HG03135 (cell line): Measurements from ENCODE around the gene NXPH3.
"Not testable (repeated sequence)": the region's sequence is repeated elsewhere in the genome, so short reads cannot be mapped to it uniquely, and the experiment has no call there.

ENCODE experiments used
- ATAC-seq: cut with Tn5 transposase; IDR thresholded peaks from one replicate; pipeline ENCODE4 v1.9.1; 2021; ENCODE audit warnings: mild to moderate bottlenecking, moderate library complexity; ENCODE audit not compliant: unreplicated experiment

NXPH3 gene

DNA sequence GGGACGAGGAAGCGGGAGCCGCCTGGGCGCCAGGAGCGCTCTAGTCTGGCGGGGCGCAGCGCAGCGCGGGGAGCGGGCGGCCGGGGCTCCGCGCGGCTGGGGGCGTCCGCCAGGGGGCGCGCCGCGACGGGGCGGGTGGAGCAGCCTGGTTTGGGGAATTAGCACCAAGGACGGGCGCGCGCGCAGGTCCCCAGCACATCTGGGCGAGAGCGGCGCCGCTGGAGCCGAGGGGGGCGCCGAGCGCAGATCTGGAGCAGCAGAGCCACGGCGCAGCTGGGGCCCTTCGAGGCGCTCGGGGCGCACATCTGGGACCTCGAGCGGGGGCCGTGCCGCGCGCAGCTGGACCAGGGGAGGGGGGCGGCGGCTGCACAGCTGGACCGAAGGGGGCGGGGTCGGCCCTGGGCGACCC, at the start of gene NXPH3:
NXPH3 (plus strand) TSS at position 193 of the 409 bp plus-strand sequence. CDS start 349 bp downstream, outside the sequence.
- ATAC-seq, result no peak

DNA sequence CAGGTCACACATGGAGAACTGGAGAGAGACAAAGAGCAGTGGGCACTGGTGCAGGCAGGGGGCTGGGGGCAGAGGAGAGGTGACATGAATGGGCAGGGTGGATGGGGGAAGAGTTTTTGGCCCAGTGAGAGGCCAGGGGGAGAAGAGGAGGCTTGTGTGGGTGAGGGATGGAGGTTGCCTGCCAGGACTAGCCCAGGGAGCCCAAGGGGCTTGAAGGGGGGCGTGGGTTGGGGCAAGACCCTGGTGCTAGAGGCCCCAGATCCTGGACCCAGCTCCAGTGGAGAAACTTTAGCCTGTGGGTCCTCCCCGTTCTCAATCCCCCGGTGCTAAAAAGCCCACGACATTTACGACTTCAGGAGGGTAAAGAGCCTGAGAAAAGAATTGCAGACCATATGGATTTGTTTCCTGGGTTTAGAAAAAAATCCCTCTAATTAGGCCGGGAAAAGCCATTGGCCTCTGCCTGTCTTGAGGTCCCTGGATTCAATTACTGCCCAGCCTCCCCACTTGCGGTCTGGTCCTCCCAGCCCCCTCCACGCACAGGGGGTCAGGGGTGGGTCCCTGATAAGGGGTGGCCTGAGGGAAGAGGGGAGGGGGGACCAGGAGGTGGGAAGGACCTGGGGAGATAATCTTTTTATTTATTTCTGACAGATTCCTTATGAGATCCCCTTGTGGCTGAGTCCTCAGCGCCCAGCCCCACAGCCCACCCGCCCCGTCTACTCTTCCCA, 47.6 kb upstream of the NXPH3 start:
- ATAC-seq, result no peak

DNA sequence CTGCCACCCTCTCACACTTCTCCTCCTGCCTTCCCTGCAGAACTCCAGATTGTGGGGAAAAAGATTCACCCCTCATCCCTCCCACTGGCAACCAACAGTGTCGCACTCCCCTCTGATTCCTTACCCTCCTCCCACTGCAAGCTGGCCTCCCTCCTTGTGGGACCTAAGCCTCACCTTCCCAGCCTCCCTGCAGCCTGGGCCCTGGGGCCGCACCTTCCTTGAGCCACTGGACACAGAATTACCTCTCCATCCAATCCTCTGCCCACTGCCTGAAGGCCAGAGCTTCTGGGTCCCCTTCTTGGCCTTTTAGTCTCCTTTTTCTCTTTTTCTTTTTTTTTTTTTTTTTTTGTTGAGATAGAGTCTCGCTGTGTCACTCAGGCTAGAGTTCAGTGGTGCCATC, 46.7 kb upstream of the NXPH3 start:
- no peak for ATAC-seq

DNA sequence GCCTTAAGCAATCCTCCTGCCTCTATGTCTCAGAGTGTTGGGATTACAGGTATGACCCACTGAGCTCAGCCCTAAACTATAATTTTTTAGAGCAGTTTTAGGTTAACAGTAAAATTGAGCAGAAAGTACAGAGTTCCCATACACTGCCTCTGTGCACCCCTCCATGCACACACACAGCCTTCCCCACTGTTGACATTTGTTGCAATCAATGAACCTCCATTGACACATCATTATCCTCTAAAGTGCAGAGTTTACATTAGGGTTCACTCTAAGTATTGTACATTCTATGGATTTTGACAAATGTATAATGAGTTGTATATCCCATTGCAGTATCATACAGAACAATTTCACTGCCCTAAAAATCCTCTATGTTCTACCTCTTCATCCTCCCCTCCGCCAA, 45.6 kb upstream of the NXPH3 start:
- ATAC-seq, result no peak

DNA sequence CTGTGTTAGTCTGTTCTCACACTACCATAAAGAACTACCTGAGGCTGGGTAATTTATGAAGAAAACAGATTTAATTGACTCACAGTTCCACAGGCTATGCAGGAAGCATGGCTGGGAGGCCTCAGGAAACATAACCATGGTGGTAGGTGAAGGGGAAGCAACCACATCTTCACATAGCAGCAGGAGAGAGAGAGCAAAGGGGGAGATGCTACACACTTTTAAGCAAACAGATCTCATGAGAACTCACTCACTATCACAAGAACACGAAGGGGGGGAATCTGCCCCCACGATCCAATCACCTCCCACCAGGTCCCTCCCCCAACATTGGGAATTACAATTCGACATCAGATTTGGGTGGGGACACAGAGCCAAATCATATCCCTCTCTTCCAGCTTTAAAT, 31.8 kb upstream of the NXPH3 start:
- no peak for ATAC-seq

DNA sequence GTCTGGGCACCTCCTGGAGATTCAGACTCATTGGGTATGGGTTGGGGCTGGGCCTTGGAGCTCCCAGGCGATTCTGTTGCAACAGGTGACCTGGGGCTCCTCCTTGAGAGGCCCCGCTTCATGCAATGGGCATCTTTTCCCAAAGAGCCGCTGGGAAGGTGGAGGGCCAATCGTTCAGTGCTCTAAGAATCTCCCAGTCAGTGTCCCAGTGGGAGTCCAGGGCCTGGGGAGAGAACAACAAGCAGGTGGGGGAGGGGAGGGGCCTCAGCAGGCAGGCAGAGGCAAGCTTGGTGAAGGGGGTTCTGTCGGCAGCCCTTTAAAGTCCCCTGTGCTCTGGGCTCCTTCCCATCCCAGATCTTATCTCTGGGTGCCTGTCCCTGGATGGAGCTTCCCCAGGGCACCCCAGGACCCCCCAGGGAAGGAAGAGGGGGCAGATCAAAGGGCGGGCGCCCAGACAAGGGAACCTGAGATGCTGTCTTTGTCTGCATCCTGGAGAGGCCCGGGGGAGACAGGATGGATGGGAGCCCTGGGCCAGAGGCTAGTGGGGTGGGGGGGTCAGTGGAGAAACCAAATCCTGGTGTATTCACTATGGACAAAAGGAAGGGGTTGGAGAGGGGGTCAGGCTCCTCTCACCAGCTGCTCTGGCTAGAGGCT, 30.5 kb upstream of the NXPH3 start:
- no peak for ATAC-seq

DNA sequence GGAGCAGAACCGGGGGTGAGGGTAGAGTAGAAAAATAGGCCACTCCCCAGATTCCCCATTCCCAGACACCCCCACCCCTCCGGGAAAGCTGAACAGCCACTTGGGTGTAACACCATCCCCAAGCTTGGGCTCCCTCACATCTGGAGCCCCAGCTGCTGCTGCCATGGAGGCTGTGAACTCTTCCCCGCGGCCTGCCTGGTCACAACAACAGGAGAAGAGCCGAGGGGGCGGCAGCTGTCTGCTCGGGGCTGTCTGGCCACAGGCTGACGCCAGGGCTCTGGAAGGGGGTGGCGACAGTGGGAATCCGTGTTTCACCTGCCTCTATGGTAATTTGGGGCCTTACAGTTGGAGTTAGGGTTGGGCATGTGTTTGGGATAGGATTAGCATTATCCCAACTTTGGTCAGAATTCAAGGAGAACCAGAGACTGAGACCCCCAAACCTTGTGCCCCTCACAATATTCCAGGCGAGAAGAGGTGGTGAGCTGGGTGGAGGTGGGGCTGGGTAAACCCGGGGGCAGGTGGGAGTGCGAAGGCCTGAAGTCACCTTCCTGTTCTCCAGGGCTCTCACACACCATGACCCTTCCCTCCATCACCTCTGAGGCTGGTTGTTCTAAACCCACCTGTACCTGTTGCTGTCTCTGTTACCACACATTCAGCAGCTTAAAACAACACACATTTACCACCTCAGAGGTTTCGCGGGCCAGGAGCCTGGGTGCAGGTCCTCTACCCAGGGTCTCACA, 29.7 kb upstream of the NXPH3 start:
- no peak for ATAC-seq

DNA sequence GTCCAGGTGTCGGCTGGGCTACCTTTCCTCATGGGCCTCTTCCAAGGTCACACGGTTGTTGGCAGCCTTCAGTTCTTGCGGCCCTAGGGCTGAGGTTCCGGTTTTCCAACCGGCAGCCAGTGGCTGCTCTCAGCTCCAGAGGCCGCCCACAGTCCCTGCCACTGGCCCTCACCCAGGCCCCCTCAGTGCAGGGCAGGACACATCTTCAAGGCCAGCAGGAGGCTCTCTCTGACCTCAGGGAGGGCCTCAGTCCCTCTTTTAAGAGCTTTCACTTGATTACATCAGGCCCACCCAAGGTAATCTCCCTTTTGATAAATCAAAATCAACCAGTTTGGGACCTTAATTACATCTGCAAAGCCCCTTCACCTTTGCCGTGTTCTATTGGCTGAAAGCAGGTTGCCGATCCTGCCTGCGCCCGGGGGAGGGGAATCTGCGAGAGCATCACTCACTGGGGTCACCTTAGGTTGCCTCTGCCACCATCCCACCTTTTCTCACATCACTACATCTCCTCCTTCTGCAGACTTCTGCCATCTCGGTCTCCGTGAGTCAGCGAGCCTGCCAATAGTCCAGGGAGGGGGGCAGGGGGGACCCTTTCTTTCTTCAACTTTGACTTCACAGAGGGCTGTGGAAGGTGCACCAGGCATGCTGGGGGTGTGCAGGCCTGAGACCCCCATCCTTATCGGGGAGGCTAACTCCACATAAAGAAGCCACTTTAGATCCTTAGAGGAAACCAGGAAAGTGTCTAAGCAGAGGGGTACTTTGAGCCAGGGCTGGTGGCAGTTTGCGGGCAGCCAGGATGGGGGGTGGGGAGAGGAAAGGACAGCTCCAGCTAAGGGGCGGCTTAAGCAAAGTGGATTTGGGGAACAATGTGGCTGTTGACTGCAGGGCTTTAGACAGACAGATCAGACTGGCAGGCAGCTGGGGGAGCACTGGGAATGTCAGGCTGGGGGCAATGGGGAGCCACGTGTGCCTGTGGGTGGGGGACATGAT, 28.8 kb upstream of the NXPH3 start:
- ATAC-seq, result no peak

DNA sequence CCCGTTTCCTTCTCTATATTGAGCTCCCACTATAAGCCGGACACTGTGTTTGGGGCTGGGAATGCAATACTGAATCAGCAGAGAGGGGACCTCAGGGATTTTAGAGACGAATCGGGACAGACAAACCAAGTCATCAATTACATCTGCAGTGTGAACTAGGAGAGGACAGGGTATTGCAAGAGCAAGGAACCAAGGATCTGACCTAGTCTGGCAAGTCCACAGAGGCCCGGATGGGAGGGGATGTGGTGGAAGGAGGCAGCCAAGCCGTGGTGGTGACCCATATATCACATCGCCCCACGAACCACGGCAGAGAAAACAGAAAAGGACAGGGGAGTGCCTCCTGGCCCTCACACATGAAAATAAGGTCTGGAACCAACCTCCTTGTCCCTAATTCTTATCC, 28.1 kb upstream of the NXPH3 start:
- no peak for ATAC-seq

DNA sequence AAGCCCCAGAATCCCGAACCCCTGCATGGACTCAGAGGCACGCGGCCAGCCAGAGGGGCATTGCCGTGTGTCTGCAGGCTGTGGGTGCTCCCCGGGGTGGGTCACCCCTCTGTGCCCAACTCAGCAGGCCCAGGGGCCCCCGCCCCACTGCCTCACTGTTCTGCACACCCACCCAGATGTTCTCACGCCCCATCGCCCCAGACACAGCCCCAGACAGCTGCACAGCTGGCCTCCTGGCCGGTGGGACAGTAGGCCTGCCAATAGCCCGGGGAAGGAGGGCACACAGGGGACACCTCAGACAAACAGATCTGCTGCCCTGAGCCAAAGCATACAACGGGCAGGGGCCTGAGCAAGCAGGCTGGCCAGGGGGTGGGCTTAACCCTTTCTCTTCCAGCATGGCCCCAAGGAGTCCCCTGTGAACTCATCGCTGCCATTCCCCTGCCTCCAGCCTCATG, 27.6 kb upstream of the NXPH3 start:
- no peak for ATAC-seq

DNA sequence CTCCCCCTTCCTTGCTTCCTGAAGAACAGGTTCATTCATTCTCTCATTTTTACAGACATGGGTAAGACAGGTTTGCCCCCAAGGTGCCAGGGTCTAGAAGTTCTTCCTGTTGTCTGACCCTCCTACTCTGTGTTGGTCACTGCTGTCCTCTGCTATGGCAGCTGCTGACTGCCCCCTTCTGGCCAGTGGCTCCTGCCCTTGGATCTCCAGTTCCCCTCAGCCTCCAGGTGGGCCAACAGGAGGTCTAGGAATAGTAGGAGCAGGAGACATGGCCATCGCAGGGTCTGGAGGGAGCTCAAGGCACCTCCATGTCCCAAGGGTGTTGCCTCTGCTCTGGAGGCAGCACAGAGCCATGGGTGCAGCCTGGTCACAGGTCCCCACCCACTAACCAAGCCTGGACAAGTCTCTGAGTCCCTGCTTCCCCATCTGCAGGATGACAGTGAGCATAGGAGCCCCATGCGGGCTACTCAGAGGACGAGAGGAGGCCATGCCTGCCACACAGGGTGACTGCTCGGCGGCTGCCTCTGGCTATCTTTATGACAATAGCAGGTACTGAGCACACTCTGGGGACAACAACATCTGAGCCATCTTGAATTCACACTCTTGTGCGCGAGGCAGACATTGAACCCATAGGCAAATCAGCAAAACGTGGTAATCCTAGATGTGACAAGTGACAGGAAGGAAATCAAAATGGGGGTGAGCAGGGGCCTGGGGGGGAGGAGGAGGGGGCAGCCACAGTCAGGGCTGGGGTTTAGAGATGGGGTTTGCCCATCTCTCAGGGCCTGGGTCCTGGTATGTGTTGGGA, 27.0 kb upstream of the NXPH3 start:
- no peak for ATAC-seq

DNA sequence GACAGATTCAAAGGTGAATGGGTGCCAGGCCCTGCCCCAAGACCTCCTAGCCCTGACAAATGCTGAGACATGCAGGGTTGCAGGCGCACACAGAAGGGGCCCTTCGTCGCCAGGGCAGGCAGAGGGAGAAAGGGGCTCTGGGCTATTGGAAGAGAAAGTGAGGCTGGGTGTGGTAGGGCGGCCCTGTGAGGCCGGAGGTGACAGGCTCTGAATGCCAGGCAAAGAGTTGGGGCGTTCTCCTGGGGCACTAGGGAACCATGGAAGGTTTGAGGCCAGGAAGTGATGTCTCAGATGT, 26.4 kb upstream of the NXPH3 start:
- no peak for ATAC-seq

DNA sequence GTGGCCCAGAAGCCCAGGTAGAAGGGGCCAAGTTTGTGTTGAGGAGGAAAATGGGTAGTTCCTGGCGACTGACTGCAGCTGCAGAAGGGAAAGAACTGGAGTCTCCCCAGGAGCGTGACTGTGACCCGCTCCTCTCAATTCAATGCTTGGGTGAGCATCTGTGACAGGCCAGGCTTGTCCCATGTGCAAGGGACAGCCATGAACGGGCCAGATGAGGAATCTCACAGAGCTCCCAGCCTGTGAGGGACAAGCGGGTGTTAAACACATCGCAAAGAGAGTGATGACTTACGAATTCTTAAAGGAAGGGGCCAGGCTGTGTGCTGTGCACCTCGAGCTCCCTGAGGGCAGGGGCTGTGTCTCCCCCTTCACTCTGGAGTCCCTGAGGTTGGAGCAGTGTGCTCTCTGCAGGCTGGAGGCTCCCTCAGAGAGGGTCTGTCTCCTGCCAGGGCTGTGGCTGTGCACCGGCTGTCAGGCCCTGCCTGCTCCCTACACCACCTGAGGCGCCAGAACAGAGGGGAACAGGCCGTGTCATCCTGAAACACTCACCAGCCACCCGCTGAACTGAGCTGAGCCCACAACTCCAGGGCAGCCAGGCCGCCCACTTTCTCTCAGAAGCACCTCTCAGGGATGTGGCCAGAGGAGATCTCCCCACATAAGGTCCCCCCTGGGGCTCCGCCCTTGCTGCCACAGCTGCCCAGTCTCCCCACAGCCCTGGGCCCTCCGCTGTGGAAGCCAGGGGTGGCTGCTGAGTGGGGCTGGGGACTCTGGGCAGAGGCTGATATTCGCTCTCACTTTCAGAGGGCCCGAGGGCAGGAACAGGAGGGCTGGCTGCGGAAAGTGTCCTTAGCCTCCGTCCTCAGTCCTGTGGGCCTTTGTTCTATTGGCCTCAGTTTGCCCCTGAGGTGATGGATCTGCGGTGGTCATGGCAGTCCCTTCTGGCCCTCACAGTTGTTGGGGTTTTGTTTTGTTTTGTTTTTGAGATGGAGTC, 25.7 kb upstream of the NXPH3 start:
- ATAC-seq, result no peak

DNA sequence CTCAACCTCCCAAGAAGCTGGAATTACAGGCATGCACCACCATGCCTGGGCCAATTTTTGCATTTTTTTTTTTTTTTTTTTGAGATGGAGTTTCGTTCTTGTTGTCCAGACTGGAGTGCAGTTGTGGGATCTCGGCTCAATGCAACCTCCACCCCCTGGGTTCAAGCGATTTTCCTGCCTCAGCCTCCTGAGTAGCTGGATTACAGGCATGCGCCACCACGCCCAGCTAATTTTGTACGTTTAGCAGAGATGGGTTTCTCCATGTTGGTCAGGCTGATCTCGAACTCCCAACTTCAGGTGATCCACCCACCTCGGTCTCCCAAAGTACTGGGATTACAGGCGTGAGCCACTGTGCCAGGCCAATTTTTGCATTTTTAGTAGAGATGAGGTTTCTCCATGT, 24.9 kb upstream of the NXPH3 start:
- ATAC-seq, result not testable (repeated sequence)

DNA sequence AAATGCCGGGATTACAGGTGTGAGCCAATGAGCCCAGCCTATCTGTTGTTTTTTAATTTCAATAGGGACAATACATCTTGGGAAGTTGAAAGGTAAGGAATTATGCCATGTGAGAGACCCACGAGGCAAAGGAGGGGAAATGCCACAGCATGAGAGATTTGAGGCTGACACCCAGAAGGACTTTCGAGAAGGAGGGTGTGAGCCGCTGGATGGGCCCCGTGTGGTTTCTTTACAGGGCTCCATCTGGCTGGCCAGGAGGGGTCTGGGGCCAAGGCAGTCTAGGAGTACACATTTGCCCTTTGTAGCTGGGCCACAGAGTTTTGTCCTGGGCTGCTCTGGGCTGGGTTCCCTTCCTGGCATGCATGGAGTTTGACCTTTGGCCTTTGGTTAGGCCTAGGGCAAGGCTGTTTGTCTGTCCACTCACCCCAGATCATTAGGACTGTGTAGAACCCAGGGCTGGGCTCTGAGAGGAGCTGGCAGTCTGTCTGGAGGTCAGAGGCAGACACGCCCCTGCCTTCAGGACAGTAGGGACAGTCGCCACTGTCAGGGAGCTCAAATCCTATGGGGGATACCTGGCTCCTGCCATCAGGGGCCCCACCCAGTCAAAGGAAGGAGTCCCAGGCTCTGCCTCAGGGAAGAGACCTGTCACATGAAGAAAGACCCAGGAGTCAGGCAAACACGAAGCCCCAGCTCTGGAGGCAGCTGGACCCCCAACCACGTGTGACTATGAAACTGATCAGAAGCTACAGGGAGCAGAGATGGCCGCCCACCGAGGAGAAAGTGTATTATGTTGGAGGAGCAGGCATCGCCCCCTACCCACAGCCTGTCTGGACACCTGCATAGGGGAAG, 24.2 kb upstream of the NXPH3 start:
- ATAC-seq, result no peak

DNA sequence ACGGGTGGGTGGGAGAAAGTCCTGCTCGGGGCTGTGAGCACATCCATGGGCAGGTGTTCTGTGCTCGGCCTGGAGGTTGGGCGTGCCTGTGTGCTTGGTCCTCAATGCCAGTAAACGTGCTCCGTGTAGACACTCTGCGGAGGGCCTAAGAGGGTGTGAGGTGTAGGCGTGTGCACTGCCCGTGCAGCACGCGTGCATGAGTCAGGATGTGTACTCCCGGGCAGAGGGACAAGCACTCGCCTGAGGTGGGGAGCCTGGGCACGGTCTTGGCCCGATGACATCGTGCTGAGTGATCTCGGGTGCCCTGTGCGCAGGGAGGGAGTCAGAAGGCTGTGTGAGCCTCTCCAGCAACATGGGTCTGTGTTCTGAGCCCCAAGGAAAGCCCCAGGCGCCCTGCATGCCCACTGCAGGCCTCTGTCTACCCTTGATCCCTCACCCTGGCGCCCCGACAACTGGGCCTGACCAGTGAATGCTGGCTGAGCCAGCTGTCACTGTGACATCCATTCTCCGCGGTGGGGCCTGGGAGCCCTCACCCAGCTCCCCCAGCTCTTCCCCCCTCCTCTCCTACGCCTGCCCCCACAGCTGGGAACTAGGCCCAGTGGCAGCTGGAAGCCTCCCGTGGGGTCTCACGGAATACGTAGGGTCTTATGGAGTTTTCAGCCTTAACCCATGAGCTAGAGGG, 23.5 kb upstream of the NXPH3 start:
- no peak for ATAC-seq

DNA sequence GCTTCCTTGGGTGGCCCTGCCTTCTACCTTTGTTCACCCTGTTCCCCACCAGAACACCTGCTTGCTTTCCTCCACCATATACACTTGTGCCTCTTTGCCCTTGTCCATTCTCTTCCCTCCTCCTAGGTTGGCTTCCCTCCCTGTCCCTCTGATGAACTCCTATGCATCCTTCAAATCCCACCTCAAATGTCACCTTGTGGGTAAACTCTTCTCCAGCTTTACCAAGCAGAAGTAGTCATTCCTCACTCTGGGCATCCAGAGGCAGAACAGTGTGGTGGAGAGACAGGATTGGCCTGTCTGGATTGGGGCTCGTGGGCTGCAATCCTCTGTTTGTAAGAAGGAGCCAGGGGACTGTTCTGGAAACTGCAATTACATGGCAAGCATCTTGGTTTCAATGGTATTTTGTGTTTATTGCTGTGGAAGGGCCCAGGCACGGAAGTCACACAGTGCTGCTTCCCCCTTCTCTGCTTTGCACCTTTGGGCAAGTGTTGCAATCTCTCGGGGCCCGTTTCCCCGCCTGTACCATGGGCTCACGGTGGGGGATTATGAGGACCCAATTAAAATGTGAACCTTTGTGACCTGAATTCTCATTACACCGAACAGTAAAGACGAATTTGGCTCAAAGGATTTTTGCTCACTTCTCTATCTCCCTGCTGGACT, 21.9 kb upstream of the NXPH3 start:
- ATAC-seq, result no peak
